GM19468 (cell line): ENCODE results near the gene PPM1H.

Experiments used
- ATAC-seq: cut with Tn5 transposase; IDR thresholded peaks from one replicate; pipeline ENCODE4 v1.9.1; 2021; ENCODE audit warnings: mild to moderate bottlenecking, moderate library complexity, moderate number of reproducible peaks; ENCODE audit not compliant: unreplicated experiment; ENCODE audit errors: extremely low read depth

The PPM1H gene

GRCh38 chr12:62805517-62805916 lies 129.4 kb downstream of the PPM1H start:
- no peak for ATAC-seq

DNA sequence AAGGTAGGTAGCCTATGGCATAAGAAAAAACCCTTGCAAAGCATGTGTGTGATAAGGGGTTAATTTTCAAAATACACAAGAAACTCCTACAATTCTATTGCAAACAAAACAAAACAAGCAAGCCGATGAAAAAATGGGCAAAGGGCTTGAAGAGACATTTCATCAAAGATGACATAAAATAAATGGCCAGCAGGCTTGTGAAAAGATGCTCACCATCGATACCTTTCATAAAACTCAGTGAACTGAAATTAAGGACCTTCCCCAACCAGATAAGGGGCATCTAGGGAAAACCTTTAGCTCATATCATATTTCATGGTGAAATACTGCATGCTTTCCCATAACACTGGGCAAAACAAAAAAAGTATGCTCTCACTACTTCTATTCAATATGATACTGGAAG lies 131.2 kb downstream of the PPM1H start:
- no peak for ATAC-seq

DNA sequence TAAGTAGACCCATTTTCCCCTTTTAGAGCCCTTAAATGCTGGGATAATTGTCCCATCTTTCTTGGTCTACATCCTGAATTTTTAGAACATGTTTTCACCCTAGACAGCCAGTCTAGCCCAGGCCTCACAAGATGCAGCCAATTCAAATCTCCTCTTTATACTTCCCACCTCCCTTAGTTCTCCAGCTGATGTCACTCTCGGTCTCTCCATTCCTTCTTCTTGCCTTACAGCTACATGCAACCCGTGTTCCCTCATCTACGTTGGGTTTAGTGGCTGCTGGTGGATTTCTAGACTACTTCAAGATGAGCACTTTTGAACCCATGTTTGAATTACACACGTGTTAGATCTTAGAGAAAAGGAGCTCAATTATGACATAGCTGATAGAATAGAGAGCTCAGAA lies 132.0 kb downstream of the PPM1H start:
- ATAC-seq, result no peak

DNA sequence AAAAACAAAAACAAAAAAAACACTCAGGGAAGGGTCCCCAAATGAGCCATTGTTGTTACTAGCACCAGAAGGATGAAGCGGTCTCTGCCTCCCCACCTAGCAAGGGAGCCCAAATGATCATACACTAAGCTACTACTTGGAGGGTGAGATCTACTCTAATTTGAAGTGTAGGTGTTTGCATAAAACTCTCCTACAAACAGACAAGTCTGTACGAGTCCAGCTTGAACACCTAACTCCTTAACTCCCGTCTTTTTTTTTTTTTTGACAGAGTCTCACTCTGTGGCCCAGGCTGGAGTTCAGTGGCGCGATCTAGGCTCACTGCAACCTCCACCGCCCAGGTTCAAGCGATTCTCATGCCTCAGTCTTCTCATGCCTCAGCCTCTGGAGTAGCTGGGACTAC lies 132.6 kb downstream of the PPM1H start:
- no peak for ATAC-seq

- ATAC-seq, result no peak
These were observed 133.2 kb downstream of the PPM1H start for GRCh38 chr12:62801796-62802195.

GRCh38 chr12:62800707-62801400 lies 134.1 kb downstream of the PPM1H start:
- ATAC-seq, result no peak

DNA sequence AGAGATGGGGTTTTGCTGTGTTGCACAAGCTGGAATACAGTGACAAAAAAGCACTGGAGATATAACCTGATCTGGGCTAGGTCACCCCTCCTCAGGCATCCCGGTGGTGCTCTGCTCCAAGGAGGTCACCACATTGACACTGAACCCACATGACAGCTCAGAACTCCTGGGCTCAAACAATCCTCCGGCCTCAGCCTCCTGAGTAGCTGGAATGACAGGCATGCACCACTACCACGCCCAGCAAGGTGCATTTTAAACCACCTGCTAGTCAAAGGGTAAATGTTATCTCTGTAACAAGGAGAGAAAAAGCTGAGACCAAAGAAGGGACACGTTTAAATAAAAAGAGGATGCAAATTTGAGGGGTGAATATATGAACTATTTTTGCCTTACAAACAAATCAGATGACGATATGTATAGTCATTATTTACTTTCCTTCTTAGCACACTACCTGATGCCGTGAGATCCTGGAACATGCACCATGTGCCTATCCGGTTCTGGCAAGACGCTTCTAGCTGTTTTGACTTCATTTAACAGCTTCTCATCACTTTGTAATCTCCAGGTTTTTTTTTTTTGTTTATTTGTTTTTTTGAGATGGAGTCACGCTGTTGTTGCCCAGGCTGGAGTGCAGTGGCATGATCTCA lies 135.1 kb downstream of the PPM1H start:
- ATAC-seq, result no peak

DNA sequence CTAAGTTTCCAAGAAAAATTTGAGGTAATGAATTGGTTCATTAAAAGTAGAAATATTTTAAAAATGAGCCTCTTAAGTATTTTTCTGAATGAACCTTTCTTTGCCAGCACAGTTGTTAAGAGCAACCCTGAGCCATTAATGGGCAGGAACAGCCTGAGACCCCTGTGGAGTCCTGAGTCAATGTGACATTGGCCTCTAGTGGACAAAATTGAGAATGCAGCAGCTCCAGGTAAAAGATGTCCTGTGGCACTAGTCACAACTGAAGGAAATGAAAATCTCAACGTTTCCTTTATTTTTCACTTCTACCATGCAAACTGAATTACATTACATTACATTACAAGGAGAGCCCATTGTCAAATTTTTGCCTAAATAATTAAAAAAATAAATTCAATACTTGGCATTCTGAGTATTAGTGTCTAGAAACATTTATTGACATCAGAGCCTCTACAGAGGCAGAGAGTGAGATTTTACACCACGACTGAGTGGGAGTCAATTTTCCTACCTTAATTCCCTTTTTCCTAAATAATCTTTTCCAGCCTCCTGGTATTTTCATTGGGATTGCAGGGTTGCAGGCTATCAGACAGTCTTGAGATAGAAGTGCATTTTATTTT lies 135.7 kb downstream of the PPM1H start:
- ATAC-seq, result peak; percentile 84

GRCh38 chr12:62794218-62794583 lies 140.7 kb downstream of the PPM1H start:
- ATAC-seq, result no peak

DNA sequence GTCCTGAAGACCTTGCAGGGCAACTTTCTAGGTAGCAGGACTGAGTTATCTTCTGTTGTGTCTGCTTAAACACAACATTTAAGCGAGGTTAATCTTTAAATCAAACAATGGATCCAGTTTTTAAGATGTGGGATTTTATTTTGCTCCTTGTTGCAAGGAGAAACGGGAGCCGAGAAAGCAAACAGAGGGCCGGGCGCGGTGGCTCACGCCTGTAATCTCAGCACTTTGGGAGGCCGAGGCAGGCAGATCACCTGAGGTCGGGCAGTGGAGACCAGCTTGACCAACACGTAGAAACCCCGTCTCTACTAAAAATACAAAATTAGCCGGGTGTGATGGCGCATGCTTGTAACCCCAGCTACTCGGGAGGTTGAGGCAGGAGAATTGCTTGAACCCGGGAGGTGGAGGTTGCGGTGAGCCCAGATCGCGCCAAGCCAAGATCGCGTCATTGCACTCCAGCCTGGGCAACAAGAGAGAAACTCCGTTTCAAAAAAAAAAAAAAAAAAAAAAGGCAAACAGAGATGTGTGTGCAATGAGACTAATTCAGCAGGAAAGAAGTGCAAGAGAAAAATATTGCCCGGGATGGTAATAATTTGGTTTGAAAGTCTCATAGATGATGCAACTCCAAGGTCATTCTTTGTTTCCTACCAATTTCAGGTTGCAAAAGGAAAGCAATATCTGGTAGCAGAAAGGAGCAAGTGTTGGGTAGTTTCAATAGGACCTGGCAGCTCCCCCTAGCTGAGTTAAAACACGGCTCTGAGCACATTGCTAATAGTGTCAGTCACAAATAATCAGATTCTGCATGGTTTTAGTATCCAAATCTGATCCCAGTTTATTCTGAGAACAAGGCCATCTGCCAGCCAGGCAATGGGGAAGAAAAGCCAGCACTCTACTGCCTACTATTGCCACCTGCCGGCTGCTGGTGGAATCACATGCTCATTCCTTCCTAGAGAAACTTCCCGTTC lies 141.4 kb downstream of the PPM1H start:
- ATAC-seq, result peak; percentile 63

DNA sequence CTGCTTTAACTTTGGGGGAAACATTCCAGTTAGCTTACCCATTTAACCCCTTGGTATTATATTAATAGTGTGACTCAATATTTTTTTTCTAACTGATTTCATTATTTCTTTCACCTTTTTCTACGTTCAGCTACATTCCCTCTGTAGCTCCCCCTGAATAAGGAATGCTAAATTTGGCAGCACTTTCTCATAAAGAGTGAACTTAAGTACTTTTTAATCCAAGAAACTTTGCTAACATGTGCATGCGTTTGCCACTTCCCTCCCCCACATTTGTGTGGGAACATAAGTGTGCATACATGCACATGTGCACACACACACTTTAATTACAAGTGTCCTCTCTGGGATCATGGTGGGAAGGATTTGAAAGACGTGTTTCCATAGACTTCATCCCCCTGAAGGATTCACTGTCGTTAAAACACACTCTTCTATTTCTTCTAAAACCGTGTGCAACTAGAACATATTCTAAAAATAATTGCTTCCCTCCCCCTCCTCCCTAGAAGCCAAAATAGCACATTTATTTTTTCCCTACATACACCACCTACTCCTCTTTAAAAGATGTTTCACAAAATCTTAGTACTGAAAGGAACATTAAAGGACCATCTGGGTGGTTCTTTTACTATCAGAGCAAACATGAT lies 142.6 kb downstream of the PPM1H start:
- ATAC-seq, result no peak

DNA sequence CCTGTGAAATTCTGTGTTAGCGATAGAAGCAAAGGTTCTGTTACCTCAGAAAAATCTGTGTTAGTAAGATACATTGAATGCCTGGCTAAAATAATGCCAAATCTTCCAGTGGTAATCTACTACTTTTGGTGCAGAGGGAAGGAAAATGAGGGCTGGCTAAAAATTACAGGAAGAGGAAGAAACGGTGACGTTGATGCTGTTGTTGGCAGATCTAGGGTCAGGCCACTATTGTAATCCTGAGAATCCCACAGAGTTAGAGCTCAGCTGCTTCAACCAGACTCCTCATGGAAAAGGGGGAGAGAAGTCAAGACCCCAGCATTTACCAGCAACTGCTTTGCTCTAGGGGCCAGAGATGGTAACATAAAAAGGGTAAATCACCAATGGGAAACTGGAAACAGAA lies 145.1 kb downstream of the PPM1H start:
- ATAC-seq, result no peak

DNA sequence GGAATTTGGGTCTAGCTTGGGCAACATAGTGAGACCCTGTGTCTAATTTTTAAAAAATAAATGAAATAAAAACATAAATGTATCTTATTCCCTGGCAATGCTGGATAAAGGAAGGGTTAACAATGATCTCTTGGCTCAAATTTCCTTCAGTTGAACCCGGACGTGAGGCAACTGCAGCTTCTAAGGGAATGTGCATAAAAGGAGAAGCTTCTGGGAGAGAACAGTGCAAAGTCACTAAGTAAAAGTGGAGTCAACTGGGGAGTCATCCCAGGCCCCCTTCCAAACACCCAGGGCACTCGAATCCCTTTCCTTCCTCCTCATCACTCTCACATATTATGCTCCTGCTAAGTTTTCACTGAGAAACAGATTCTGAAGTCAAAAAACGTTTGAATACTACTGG lies 147.3 kb downstream of the PPM1H start:
- no peak for ATAC-seq

GRCh38 chr12:62787023-62787422 lies 147.9 kb downstream of the PPM1H start:
- ATAC-seq, result no peak

- no peak for ATAC-seq
These were observed 148.9 kb downstream of the PPM1H start for GRCh38 chr12:62785941-62786559.

- ATAC-seq, result no peak
These were observed 150.4 kb downstream of the PPM1H start for GRCh38 chr12:62784576-62784975.

DNA sequence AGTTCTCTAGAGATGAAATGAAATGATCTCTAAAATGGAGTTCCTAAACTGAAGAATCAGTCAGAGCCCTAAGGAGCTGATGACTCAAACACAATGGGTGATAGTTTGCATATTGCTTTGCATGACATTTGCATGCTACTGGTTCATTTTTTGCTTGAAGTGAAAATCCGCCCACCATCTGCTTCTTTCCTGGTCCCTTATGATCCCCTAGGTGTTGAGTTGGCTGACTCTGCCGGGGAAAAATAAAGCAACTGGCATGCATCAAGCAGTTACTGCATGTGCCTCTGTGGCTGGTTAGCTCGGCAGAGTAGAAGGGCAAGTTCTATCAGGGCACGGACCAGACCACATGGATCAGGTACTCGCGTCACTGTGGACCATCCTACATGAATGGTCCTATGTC lies 151.1 kb downstream of the PPM1H start:
- ATAC-seq, result no peak

GRCh38 chr12:62781136-62781880 lies 153.6 kb downstream of the PPM1H start:
- no peak for ATAC-seq

DNA sequence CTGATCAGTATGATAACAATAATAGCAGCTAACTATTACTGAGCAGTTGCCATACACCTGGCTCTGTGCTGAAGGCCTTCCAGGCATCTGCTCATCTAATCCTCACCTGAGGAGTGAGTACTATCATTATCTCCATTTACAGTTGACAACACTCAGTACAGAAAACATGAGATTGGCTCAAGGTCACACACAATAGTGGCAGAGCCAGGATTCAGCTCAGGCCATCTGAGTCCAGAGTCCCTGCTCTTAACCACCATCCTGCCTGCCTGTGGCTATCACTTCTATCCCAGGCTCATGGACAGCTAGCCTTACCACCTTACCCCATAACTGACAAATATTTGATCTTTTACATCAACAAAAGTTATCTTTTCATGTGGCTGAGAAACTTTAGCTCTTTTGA lies 155.5 kb downstream of the PPM1H start:
- ATAC-seq, result no peak
